Parathyroid adenoma (tissue), 2 donors: ENCODE measurements around the gene ADGRD1.

ENCODE experiments used
- H2AFZ ChIP-seq: fragments of 300-600 bp; sonication (generic); one replicate; pipeline ENCODE4 v1.7.0; 2017; ENCODE audit warnings: antibody characterized with exemption, mild to moderate bottlenecking
- H3K27ac ChIP-seq: fragments of 300-600 bp; sonication (generic); one replicate; pipeline ENCODE4 v1.7.0; 2017
- H3K27me3 ChIP-seq: fragments of 300-600 bp; sonication (generic); one replicate; pipeline ENCODE4 v1.7.0; 2017; ENCODE audit warnings: low read length; ENCODE audit not compliant: control insufficient read depth, insufficient read depth
- H3K36me3 ChIP-seq: fragments of 300-600 bp; sonication (generic); one replicate; pipeline ENCODE4 v1.7.0; 2017; ENCODE audit warnings: low read length; ENCODE audit not compliant: control insufficient read depth, insufficient read depth
- H3K4me1 ChIP-seq: fragments of 300-600 bp; sonication (generic); one replicate; pipeline ENCODE4 v1.7.0; 2017; ENCODE audit warnings: control low read depth
- H3K4me2 ChIP-seq: fragments of 300-600 bp; sonication (generic); one replicate; pipeline ENCODE4 v1.7.0; 2017; ENCODE audit warnings: low read length
- H3K4me3 ChIP-seq: fragments of 300-600 bp; sonication (generic); one replicate; pipeline ENCODE4 v1.7.0; 2017; ENCODE audit warnings: low read depth, low read length
- H3K79me2 ChIP-seq: fragments of 300-600 bp; sonication (generic); one replicate; pipeline ENCODE4 v1.7.0; 2017; ENCODE audit warnings: control low read depth
- H3K9ac ChIP-seq: fragments of 300-600 bp; sonication (generic); one replicate; pipeline ENCODE4 v1.7.0; 2017; ENCODE audit warnings: mild to moderate bottlenecking
- H3K9me3 ChIP-seq: fragments of 300-600 bp; sonication (generic); one replicate; pipeline ENCODE4 v1.7.0; 2017; ENCODE audit warnings: low read length; ENCODE audit not compliant: control insufficient read depth
- TF ChIP-seq, protein P1 (sequence below): fragments of 300-600 bp; sonication (generic); IDR thresholded peaks from one replicate; pipeline ENCODE4 v1.7.0; 2017; ENCODE audit warnings: antibody characterized with exemption, mild to moderate bottlenecking
- donor health status: primary hyperparathyroidism.

Gene ADGRD1

GRCh38 chr12:131033886-131034482, 80.3 kb downstream of the ADGRD1 start:
- Histone ChIP-seq H3K4me1 (no peaks in the 10 kb centered on the region), H3K27me3 (no peaks in the 10 kb centered on the region), H3K9ac (no peak overlapping the region), H3K9me3 (no peaks in the 10 kb centered on the region), H3K4me2 (no peak overlapping the region), H3K36me3 (no peaks in the 10 kb centered on the region), H2AFZ (no peak overlapping the region), H3K4me3 (no peak overlapping the region), H3K79me2 (no peaks in the 10 kb centered on the region), H3K27ac (no peak overlapping the region)
- TF ChIP-seq, protein P1, sequence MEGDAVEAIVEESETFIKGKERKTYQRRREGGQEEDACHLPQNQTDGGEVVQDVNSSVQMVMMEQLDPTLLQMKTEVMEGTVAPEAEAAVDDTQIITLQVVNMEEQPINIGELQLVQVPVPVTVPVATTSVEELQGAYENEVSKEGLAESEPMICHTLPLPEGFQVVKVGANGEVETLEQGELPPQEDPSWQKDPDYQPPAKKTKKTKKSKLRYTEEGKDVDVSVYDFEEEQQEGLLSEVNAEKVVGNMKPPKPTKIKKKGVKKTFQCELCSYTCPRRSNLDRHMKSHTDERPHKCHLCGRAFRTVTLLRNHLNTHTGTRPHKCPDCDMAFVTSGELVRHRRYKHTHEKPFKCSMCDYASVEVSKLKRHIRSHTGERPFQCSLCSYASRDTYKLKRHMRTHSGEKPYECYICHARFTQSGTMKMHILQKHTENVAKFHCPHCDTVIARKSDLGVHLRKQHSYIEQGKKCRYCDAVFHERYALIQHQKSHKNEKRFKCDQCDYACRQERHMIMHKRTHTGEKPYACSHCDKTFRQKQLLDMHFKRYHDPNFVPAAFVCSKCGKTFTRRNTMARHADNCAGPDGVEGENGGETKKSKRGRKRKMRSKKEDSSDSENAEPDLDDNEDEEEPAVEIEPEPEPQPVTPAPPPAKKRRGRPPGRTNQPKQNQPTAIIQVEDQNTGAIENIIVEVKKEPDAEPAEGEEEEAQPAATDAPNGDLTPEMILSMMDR = no peak

GRCh38 chr12:131034631-131035244, 81.0 kb downstream of the ADGRD1 start:
- Histone ChIP-seq H3K4me3 (no peak overlapping the region), H3K27me3 (no peaks in the 10 kb centered on the region), H2AFZ (no peak overlapping the region), H3K4me1 (no peaks in the 10 kb centered on the region), H3K79me2 (no peaks in the 10 kb centered on the region), H3K27ac (no peak overlapping the region), H3K9me3 (no peaks in the 10 kb centered on the region), H3K9ac (no peak overlapping the region), H3K36me3 (no peaks in the 10 kb centered on the region), H3K4me2 (no peak overlapping the region)
- TF ChIP-seq, protein P1 = no peak

DNA sequence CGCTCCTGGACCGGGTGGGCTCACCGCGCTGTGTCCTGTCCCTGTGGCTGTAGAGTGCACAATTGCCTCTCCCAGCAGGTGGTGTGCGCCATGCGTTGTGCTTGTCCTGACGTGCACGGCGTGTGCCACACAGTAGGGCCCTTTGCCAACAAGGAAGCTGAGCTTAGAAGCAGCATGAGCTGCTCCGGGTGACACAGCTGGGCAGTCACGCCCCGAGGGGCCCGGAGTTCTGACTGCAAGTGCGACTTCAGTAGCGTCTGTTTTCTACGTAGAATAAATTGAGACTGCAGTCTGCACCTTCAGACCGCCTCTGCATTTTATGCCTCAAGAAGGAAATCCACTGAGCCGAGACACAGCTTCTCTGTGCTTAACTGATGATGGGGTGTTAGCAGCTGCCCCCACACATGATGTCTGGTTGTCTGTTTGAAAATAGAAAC, 81.6 kb downstream of the ADGRD1 start:
- H3K9me3 ChIP-seq = no peaks in the 10 kb centered on the region
- H3K36me3 ChIP-seq = no peaks in the 10 kb centered on the region
- no peak overlapping the region for H3K4me3 ChIP-seq
- no peaks in the 10 kb centered on the region for H3K27me3 ChIP-seq
- H3K79me2 ChIP-seq = no peaks in the 10 kb centered on the region
- no peak overlapping the region for H3K27ac ChIP-seq
- H3K4me2 ChIP-seq = no peak overlapping the region
- H2AFZ ChIP-seq = no peak overlapping the region
- H3K4me1 ChIP-seq = no peaks in the 10 kb centered on the region
- H3K9ac ChIP-seq = no peak overlapping the region
- TF ChIP-seq, protein P1 = no peak

- H3K4me3 ChIP-seq = no peak overlapping the region
- no peaks in the 10 kb centered on the region for H3K4me1 ChIP-seq
- no peaks in the 10 kb centered on the region for H3K9me3 ChIP-seq
- no peak overlapping the region for H3K27ac ChIP-seq
- no peaks in the 10 kb centered on the region for H3K79me2 ChIP-seq
- H3K9ac ChIP-seq = no peak overlapping the region
- no peaks in the 10 kb centered on the region for H3K27me3 ChIP-seq
- H3K36me3 ChIP-seq = no peaks in the 10 kb centered on the region
- TF ChIP-seq, protein P1 = no peak
- H3K4me2 ChIP-seq = no peak overlapping the region
- no peak overlapping the region for H2AFZ ChIP-seq
Observed at GRCh38 chr12:131038159-131038558, 84.5 kb downstream of the ADGRD1 start.
